OCI-LY1 (cell line): ENCODE data around the gene CLK3.

ENCODE experiments used
- EZH2 ChIP-seq: fragments of 200-600 bp; sonication (generic), shearing (Covaris generic); IDR thresholded peaks from 2 replicates; pipeline ENCODE4 v1.8.0; 2017; ENCODE audit warnings: borderline replicate concordance, mixed run types, mild to moderate bottlenecking, antibody characterized with exemption, low read length, moderate library complexity, mixed read lengths
- TF ChIP-seq, protein P1 (sequence below): fragments of 200-600 bp; sonication (generic), shearing (Covaris generic); IDR thresholded peaks from 2 replicates; pipeline ENCODE4 v1.5.1; 2017; ENCODE audit warnings: mild to moderate bottlenecking, antibody characterized with exemption, low read length, moderate library complexity, mixed read lengths

GRCh38 chr15:74585857-74586256 is 29.8 kb upstream of the CLK3 start:
- TF ChIP-seq, protein P1, sequence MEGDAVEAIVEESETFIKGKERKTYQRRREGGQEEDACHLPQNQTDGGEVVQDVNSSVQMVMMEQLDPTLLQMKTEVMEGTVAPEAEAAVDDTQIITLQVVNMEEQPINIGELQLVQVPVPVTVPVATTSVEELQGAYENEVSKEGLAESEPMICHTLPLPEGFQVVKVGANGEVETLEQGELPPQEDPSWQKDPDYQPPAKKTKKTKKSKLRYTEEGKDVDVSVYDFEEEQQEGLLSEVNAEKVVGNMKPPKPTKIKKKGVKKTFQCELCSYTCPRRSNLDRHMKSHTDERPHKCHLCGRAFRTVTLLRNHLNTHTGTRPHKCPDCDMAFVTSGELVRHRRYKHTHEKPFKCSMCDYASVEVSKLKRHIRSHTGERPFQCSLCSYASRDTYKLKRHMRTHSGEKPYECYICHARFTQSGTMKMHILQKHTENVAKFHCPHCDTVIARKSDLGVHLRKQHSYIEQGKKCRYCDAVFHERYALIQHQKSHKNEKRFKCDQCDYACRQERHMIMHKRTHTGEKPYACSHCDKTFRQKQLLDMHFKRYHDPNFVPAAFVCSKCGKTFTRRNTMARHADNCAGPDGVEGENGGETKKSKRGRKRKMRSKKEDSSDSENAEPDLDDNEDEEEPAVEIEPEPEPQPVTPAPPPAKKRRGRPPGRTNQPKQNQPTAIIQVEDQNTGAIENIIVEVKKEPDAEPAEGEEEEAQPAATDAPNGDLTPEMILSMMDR: no peak
- TF ChIP-seq EZH2: no peak
